Activated B cell treated with CpG ODN at 0.5 μM for 24 hours (primary cell): Measurements from ENCODE around the gene CLIC5. TPM values are rescaled to one million over a fixed set of nuclear protein-coding genes. Genes with fewer than 3 reads are reported as not detected.

Source experiments
- ATAC-seq: fragments of 200-7000 bp; cut with Tn5 transposase; one replicate; pipeline ENCODE4 v1.10.0; 2021; ENCODE audit warnings: low read depth, mild to moderate bottlenecking, moderate library complexity
- CTCF ChIA-PET: fragments of 350-600 bp; sonication (Branson Sonifier 250); formaldehyde crosslinking; loops from one replicate; lab custom pipeline; 2021; ENCODE audit warnings: antibody characterized with exemption; lab: Charles Lee
- POLR2A ChIA-PET: fragments of 350-600 bp; sonication (Branson Sonifier 250); formaldehyde crosslinking; loops from one replicate; lab custom pipeline; 2021; ENCODE audit warnings: antibody characterized with exemption; lab: Charles Lee
- DNase-seq: peaks from one replicate; pipeline ENCODE4 v3.0.0; 2022
- H3K27ac Mint-ChIP-seq: one replicate; pipeline ENCODE4 v1.8.0; 2020; ENCODE audit warnings: mixed read lengths
- H3K27me3 Mint-ChIP-seq: one replicate; pipeline ENCODE4 v1.8.0; 2021; ENCODE audit warnings: mixed read lengths
- H3K36me3 Mint-ChIP-seq: one replicate; pipeline ENCODE4 v1.8.0; 2021; ENCODE audit warnings: low read depth, mixed read lengths
- H3K4me1 Mint-ChIP-seq: one replicate; pipeline ENCODE4 v1.8.0; 2021; ENCODE audit warnings: mixed read lengths
- H3K4me3 Mint-ChIP-seq: one replicate; pipeline ENCODE4 v1.8.0; 2020; ENCODE audit warnings: mild to moderate bottlenecking, mixed read lengths
- H3K9me3 Mint-ChIP-seq: one replicate; pipeline ENCODE4 v1.8.0; 2020; ENCODE audit warnings: mixed read lengths
- intact Hi-C: fragments of 100-400 bp; cut with micrococcal nuclease; formaldehyde crosslinking; loops from one replicate; pipeline ENCODE4 v1.15.1; 2024
- total RNA-seq: library from RNA; stranded (reverse); gene quantifications from 2 replicates; pipeline ENCODE4 v1.2.3, GENCODE V29; 2022
- TF ChIP-seq, protein P1 (sequence below): fragments of 200-600 bp; IDR thresholded peaks from one replicate; pipeline ENCODE4 v1.8.0; 2022; ENCODE audit warnings: antibody characterized with exemption, mild to moderate bottlenecking

CLIC5 gene
- total RNA-seq, 1 donor from 2014 or later, result 2.5 TPM

GRCh38 chr6:45931232-45931631 is 84.4 kb downstream of the CLIC5 start:
- CTCF ChIA-PET, result interaction anchor here (0.8 to 2.3 kb wide), 12 partner anchors 9 to 1456 kb away, joined by 3 to 27 read pairs (median 6); no protein-coding TSS in a partner anchor
- Mint-ChIP-seq H3K27ac (no peak overlapping the region), H3K4me3 (no peak overlapping the region), H3K27me3 (peaks cover 2% of the 10 kb centered on the region), H3K4me1 (no peaks in the 10 kb centered on the region), H3K9me3 (no peaks in the 10 kb centered on the region), H3K36me3 (no peaks in the 10 kb centered on the region)
- ATAC-seq, result no peak
- intact Hi-C loops, result no loop called here
- TF ChIP-seq, protein P1, sequence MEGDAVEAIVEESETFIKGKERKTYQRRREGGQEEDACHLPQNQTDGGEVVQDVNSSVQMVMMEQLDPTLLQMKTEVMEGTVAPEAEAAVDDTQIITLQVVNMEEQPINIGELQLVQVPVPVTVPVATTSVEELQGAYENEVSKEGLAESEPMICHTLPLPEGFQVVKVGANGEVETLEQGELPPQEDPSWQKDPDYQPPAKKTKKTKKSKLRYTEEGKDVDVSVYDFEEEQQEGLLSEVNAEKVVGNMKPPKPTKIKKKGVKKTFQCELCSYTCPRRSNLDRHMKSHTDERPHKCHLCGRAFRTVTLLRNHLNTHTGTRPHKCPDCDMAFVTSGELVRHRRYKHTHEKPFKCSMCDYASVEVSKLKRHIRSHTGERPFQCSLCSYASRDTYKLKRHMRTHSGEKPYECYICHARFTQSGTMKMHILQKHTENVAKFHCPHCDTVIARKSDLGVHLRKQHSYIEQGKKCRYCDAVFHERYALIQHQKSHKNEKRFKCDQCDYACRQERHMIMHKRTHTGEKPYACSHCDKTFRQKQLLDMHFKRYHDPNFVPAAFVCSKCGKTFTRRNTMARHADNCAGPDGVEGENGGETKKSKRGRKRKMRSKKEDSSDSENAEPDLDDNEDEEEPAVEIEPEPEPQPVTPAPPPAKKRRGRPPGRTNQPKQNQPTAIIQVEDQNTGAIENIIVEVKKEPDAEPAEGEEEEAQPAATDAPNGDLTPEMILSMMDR, result no peak
- DNase-seq, result no peak
- POLR2A ChIA-PET, result no interaction called here

DNA sequence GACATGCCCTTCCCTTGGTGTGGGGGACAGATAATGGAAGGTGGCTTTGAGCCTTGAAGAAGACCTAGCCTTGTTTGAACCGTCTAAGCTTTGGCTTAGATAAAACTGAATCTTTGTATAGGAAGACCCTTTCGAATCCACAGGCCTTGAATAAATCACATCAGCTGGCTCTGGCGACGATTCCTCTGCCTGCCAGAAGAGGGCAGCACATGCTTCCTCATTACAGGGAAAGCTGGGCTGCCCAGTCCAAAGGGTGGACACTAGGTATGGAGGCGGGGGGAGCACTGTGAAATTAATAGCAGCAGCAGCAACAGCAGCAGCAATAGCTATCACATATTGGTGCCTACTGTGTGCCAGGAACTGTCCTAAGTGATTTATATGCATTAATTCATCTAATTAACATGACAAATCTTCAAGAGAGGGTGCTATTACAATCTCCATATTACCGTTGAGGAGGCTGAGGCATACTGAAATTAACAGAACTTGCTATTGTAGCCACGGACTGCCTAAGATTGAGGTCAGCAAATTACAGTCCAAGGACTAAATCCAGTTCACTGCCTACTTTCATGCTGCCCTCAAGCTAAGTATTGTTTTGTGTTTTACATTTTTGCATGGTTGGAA is 85.1 kb downstream of the CLIC5 start:
- no peaks in the 10 kb centered on the region for H3K4me1 Mint-ChIP-seq
- H3K4me3 Mint-ChIP-seq, result no peak overlapping the region
- H3K9me3 Mint-ChIP-seq, result no peaks in the 10 kb centered on the region
- DNase-seq (peak; percentile 25), ATAC-seq (peak; percentile 45)
- POLR2A ChIA-PET, result interaction anchor here (1.3 kb wide), 1 partner anchor 446 kb away, joined by 3 read pairs; no protein-coding TSS in a partner anchor
- H3K27ac Mint-ChIP-seq, result no peak overlapping the region
- H3K27me3 Mint-ChIP-seq, result peaks cover 2% of the 10 kb centered on the region
- CTCF ChIA-PET, result interaction anchor here (0.6 to 2.3 kb wide), 16 partner anchors 8 to 1455 kb away, joined by 3 to 27 read pairs (median 3); no protein-coding TSS in a partner anchor
- intact Hi-C loops, result loop anchor here (1.0 kb wide), 4 partner anchors 160 to 696 kb away; no protein-coding TSS in a partner anchor
- no peaks in the 10 kb centered on the region for H3K36me3 Mint-ChIP-seq
- TF ChIP-seq, protein P1, result peak; percentile 99

- ChIA-PET CTCF (interaction anchor here (0.6 to 2.3 kb wide), 14 partner anchors 7 to 1454 kb away, joined by 3 to 27 read pairs (median 4); no protein-coding TSS in a partner anchor), POLR2A (interaction anchor here (1.3 kb wide), 1 partner anchor 447 kb away, joined by 3 read pairs; no protein-coding TSS in a partner anchor)
- Mint-ChIP-seq H3K27me3 (peaks cover 2% of the 10 kb centered on the region), H3K9me3 (no peaks in the 10 kb centered on the region), H3K4me3 (no peak overlapping the region), H3K27ac (no peak overlapping the region), H3K4me1 (no peaks in the 10 kb centered on the region), H3K36me3 (no peaks in the 10 kb centered on the region)
- DNase-seq (no peak), ATAC-seq (no peak)
- TF ChIP-seq, protein P1, result no peak
- intact Hi-C loops, result loop anchor here (1.0 kb wide), 4 partner anchors 161 to 697 kb away; no protein-coding TSS in a partner anchor
Observed at GRCh38 chr6:45929421-45930361, 86.0 kb downstream of the CLIC5 start.

DNA sequence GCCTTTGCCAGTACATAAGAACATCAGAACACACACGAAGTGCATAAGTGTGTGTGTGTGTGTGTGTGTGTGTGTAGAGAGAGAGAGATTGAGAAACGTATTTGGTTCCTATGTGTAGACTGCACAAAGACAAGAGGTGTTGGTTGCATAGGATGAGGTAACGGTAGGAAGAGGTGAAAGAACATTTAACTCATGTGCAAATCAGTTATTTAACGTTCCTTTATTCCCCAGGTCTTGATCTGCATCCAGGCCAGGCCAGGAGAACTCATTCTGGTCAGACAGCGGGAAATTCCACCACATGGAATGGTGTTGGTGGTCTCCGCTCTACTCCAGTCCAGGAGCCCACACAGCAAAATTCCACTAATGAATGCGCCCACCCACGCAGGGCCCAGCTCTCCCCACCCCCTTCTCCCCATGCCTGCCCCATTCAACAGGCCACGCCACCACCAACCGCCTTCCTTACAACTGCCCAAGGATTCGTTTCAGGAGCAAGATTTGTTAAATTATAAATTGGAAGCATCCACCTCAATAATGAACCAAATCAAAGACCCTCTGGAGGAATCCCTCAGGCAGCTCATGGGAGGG is 86.8 kb downstream of the CLIC5 start:
- ChIA-PET CTCF (interaction anchor here (1.1 to 2.2 kb wide), 2 partner anchors 482 to 1273 kb away, joined by 3 to 10 read pairs; no protein-coding TSS in a partner anchor), POLR2A (no interaction called here)
- Mint-ChIP-seq H3K36me3 (no peaks in the 10 kb centered on the region), H3K4me1 (no peaks in the 10 kb centered on the region), H3K27ac (no peak overlapping the region), H3K4me3 (no peak overlapping the region), H3K9me3 (no peaks in the 10 kb centered on the region), H3K27me3 (peaks cover 7% of the 10 kb centered on the region)
- TF ChIP-seq, protein P1, result no peak
- no peak for DNase-seq
- intact Hi-C loops, result no loop called here
- ATAC-seq, result no peak
